Fibroblast of lung (primary cell): ENCODE results near the gene DENND5B. TPM values are rescaled to one million over a fixed set of nuclear protein-coding genes. Genes with fewer than 3 reads are reported as not detected.

Experiments
- DNase-seq, 2 donors: peaks; one replicate each; pipeline versions ENCODE4 v3.0.0 to v3.0.0-alpha.2; 2010; ENCODE audit warnings: low read depth in 2 of 2
- H2AFZ ChIP-seq: 2 replicates; pipeline ENCODE4 v1.5.1; 2012; ENCODE audit warnings: low read length, control low read depth, inconsistent platforms
- H3K27ac ChIP-seq: 2 replicates; pipeline ENCODE4 v1.5.1; 2011; ENCODE audit warnings: low read length, control low read depth; ENCODE audit not compliant: insufficient read depth
- H3K27me3 ChIP-seq: 2 replicates; pipeline ENCODE4 v1.5.1; 2011; ENCODE audit warnings: mild to moderate bottlenecking, low read length; ENCODE audit not compliant: control insufficient read depth, insufficient read depth
- H3K36me3 ChIP-seq: 2 replicates; pipeline ENCODE4 v1.5.1; 2011; ENCODE audit warnings: low read length; ENCODE audit not compliant: control insufficient read depth, insufficient read depth
- H3K4me1 ChIP-seq: 2 replicates; pipeline ENCODE4 v1.5.1; 2011; ENCODE audit warnings: low read length; ENCODE audit not compliant: control insufficient read depth, insufficient read depth; ENCODE audit errors: extremely low read depth
- H3K4me2 ChIP-seq: 2 replicates; pipeline ENCODE4 v1.5.1; 2011; ENCODE audit warnings: low read length, control low read depth; ENCODE audit not compliant: insufficient read depth; ENCODE audit errors: extremely low read depth
- H3K4me3 ChIP-seq, 4 experiments: fragments of 200-600 bp in 1 of 4; sonication (generic) in 1 of 4; replicated peaks in 1 of 4; 2 replicates each; pipeline ENCODE4 v1.5.1; 2011 to 2016; ENCODE audit warnings: low read length in 4 of 4, low read depth in 3 of 4, mild to moderate bottlenecking in 3 of 4, control low read depth in 2 of 4, inconsistent platforms in 1 of 4, mixed read lengths in 1 of 4; ENCODE audit not compliant: insufficient read depth in 1 of 4; ENCODE audit errors: control extremely low read depth in 1 of 4
- H3K79me2 ChIP-seq: 2 replicates; pipeline ENCODE4 v1.5.1; 2012; ENCODE audit warnings: mild to moderate bottlenecking, low read length, inconsistent platforms; ENCODE audit not compliant: control insufficient read depth, insufficient read depth
- H3K9ac ChIP-seq: 2 replicates; pipeline ENCODE4 v1.5.1; 2011; ENCODE audit warnings: mild to moderate bottlenecking, low read length, control low read depth; ENCODE audit not compliant: insufficient read depth
- H3K9me3 ChIP-seq: 2 replicates; pipeline ENCODE4 v1.5.1; 2012; ENCODE audit warnings: low read depth, low read length; ENCODE audit not compliant: control insufficient read depth, insufficient read depth
- H4K20me1 ChIP-seq: 2 replicates; pipeline ENCODE4 v1.5.1; 2011; ENCODE audit warnings: low read length; ENCODE audit not compliant: control insufficient read depth, insufficient read depth; ENCODE audit errors: extremely low read depth
- CTCF ChIP-seq, 2 donors: IDR thresholded peaks in 1 of 2; conservative IDR thresholded peaks in 1 of 2; 1 replicate in 1 of 2; 2 replicates in 1 of 2; pipeline ENCODE4 v1.5.1; 2011 to 2012; ENCODE audit warnings: low read length in 2 of 2, control low read depth in 1 of 2, inconsistent platforms in 1 of 2, low read depth in 1 of 2, mild to moderate bottlenecking in 1 of 2
- EZH2 ChIP-seq: IDR thresholded peaks from 2 replicates; pipeline ENCODE4 v1.5.1; 2012; ENCODE audit warnings: low read length, control low read depth, mild to moderate bottlenecking; ENCODE audit errors: missing control alignments
- polyA plus RNA-seq, 2 donors: library from polyadenylated mRNA; depleted of rRNA in 1 of 2; stranded (reverse) in 1 of 2; unstranded in 1 of 2; fragments of >200 nt; gene quantifications; 2 replicates each; pipeline ENCODE4 v1.2.1, GENCODE V29; 2011 to 2012; ENCODE audit warnings: missing spikeins in 1 of 2
- total RNA-seq: library from RNA; depleted of rRNA; stranded (reverse); fragments of >200 nt; gene quantifications from 2 replicates; pipeline ENCODE4 v1.2.1, GENCODE V29; 2014

DENND5B gene
- total and polyA plus RNA-seq, 2 donors (not counting 1 experiment from before 2014, with no cell fraction given) = 5.3 to 6.9 TPM

DNA sequence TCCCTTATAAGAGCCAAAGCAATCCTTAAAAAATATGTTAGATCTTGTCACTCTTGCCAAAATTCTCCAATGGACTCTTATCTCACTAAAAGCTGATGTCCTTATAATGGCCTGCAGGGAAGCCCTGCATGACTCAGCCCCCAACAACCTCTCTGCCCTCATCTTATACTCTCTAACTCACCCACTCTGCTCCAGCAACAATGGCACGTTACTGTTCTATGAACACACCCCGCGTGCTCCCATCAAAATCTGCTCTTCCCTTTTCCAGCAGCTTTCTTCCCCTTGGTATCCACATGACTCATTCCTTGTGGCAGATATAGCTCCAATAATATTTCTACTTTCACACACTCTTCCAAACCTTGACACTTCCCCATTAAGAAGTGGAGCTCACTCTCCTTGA is 108.1 kb downstream of the DENND5B start:
- no peak overlapping the region for H3K4me3 ChIP-seq
- DNase-seq = peak; percentile 17 to 87
- H3K4me1 ChIP-seq = no peaks in the 10 kb centered on the region
- H2AFZ ChIP-seq = no peak overlapping the region
- H3K4me2 ChIP-seq = no peak overlapping the region
- no peaks in the 10 kb centered on the region for H3K9me3 ChIP-seq
- no peaks in the 10 kb centered on the region for H3K27me3 ChIP-seq
- H3K36me3 ChIP-seq = no peaks in the 10 kb centered on the region
- no peaks in the 10 kb centered on the region for H4K20me1 ChIP-seq
- H3K9ac ChIP-seq = no peak overlapping the region
- no peak overlapping the region for H3K27ac ChIP-seq
- no peak for TF ChIP-seq EZH2
- H3K79me2 ChIP-seq = no peaks in the 10 kb centered on the region

- no peak overlapping the region for H3K4me3 ChIP-seq
- H3K9ac ChIP-seq = no peak overlapping the region
- DNase-seq = no peak
- no peaks in the 10 kb centered on the region for H3K36me3 ChIP-seq
- H2AFZ ChIP-seq = no peak overlapping the region
- H3K9me3 ChIP-seq = no peaks in the 10 kb centered on the region
- H3K79me2 ChIP-seq = no peaks in the 10 kb centered on the region
- no peaks in the 10 kb centered on the region for H4K20me1 ChIP-seq
- H3K27ac ChIP-seq = no peak overlapping the region
- H3K27me3 ChIP-seq = no peaks in the 10 kb centered on the region
- H3K4me2 ChIP-seq = no peak overlapping the region
- TF ChIP-seq CTCF (conservative IDR thresholded peaks at IDR 0.05 in 1 of 2, IDR thresholded peaks at IDR 0.05 in 1 of 2; ENCODE audit: low read depth in 1 of 2, low read length in 2 of 2) (no peak), EZH2 (no peak)
- no peaks in the 10 kb centered on the region for H3K4me1 ChIP-seq
Observed at GRCh38 chr12:31481415-31481814, 109.5 kb downstream of the DENND5B start.

DNA sequence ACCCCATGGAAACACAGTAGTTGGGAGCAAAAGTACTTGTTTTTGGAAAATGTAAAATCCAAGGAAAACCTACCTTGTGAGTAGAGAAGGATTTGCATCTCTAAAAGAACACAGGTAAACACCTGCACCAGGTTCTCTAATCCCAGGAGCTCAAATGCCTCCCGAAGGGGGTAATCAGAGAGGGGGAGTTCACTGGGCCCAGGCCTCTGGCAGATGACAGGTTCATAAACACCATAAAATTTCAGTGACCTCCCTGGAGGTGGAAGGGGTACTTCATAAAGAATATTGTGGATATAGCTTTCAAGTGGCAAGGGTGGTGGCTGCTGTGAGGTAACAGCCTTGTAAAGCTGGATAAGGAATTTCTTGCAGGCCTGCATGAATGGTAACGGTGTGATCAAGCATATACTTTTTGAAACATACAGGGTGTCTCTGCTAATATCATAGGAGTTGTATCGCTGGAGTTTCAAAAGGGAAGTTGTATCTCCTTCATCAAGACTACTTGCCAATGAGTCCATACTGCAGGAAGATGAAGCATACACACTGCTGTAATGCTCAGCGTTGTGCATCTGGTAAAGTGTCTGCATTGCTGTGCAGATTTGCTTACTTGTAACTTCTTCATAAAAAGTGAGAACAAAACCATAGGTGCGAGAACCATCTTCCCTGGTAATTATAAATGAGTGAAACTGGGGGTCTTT is 111.3 kb downstream of the DENND5B start:
- no peaks in the 10 kb centered on the region for H3K36me3 ChIP-seq

More for the DNA sequence above, 111.3 kb downstream of the DENND5B start:
- Histone ChIP-seq H3K27me3 (no peaks in the 10 kb centered on the region), H3K9ac (no peak overlapping the region), H3K79me2 (no peaks in the 10 kb centered on the region), H3K4me2 (no peak overlapping the region), H3K9me3 (no peaks in the 10 kb centered on the region), H3K4me1 (no peaks in the 10 kb centered on the region), H4K20me1 (no peaks in the 10 kb centered on the region), H2AFZ (no peak overlapping the region), H3K4me3 (no peak overlapping the region), H3K27ac (no peak overlapping the region)
- DNase-seq = no peak
- TF ChIP-seq CTCF (conservative IDR thresholded peaks at IDR 0.05 in 1 of 2, IDR thresholded peaks at IDR 0.05 in 1 of 2; ENCODE audit: low read depth in 1 of 2, low read length in 2 of 2) = no peak
- no peak for TF ChIP-seq EZH2
